CD14-positive monocyte (primary cell): ENCODE results near the gene STXBP6. TPM values are rescaled to one million over a fixed set of nuclear protein-coding genes. Genes with fewer than 3 reads are reported as not detected.

Source experiments
- DNase-seq, 3 donors: peaks; one replicate each; pipeline ENCODE4 v3.0.0-alpha.2; 2011 to 2022
- H2AFZ ChIP-seq: 2 replicates; pipeline ENCODE4 v1.6.0; 2012; ENCODE audit warnings: mild to moderate bottlenecking, low read depth, low read length, inconsistent platforms; ENCODE audit not compliant: insufficient read depth, poor library complexity, severe bottlenecking
- H3K27ac ChIP-seq, 2 donors: 1 replicate in 1 of 2; 2 replicates in 1 of 2; pipeline ENCODE4 v1.5.1; 2012 to 2013; ENCODE audit warnings: low read length in 2 of 2, control low read depth in 1 of 2, inconsistent platforms in 1 of 2, low read depth in 1 of 2, mild to moderate bottlenecking in 1 of 2
- H3K27me3 ChIP-seq, 2 donors: one replicate each; pipeline versions ENCODE4 v1.6.0 to v1.6.1; 2011 to 2013; ENCODE audit warnings: low read length in 2 of 2; ENCODE audit not compliant: control insufficient read depth in 2 of 2, insufficient read depth in 2 of 2
- H3K36me3 ChIP-seq, 2 donors: replicated peaks in 1 of 2; 1 replicate in 1 of 2; 2 replicates in 1 of 2; pipeline versions ENCODE4 v1.5.1 to v1.6.1; 2012 to 2013; ENCODE audit warnings: low read length in 2 of 2, control low read depth in 1 of 2, inconsistent platforms in 1 of 2, mild to moderate bottlenecking in 1 of 2; ENCODE audit not compliant: insufficient read depth in 2 of 2, control insufficient read depth in 1 of 2
- H3K4me1 ChIP-seq, 2 donors: 1 replicate in 1 of 2; 2 replicates in 1 of 2; pipeline versions ENCODE4 v1.5.1 to v1.6.1; 2012 to 2013; ENCODE audit warnings: low read length in 2 of 2, control low read depth in 1 of 2, inconsistent platforms in 1 of 2, mild to moderate bottlenecking in 1 of 2, moderate library complexity in 1 of 2; ENCODE audit not compliant: insufficient read depth in 2 of 2, control insufficient read depth in 1 of 2
- H3K4me2 ChIP-seq: replicated peaks from 2 replicates; pipeline ENCODE3; 2012; ENCODE audit warnings: low read length, moderate library complexity, mild to moderate bottlenecking; ENCODE audit not compliant: poor library complexity, severe bottlenecking; ENCODE audit errors: extremely low read depth
- H3K4me3 ChIP-seq, 3 experiments: fragments of 200-600 bp in 1 of 3; sonication (generic) in 1 of 3; replicated peaks in 1 of 3; 1 replicate in 2 of 3; 2 replicates in 1 of 3; pipeline ENCODE4 v1.5.1; 2011 to 2013; ENCODE audit warnings: low read length in 3 of 3, mild to moderate bottlenecking in 3 of 3, control low read depth in 2 of 3, low read depth in 2 of 3, inconsistent platforms in 1 of 3, moderate library complexity in 1 of 3
- H3K79me2 ChIP-seq: 2 replicates; pipeline ENCODE4 v1.6.0; 2012; ENCODE audit warnings: mild to moderate bottlenecking, control low read depth, inconsistent platforms, low read length, moderate library complexity; ENCODE audit not compliant: insufficient read depth
- H3K9ac ChIP-seq: 2 replicates; pipeline ENCODE4 v1.6.0; 2017; ENCODE audit warnings: low read length, mild to moderate bottlenecking; ENCODE audit not compliant: insufficient read depth, poor library complexity, severe bottlenecking
- H3K9me3 ChIP-seq, 2 donors: replicated peaks in 1 of 2; 1 replicate in 1 of 2; 2 replicates in 1 of 2; pipeline versions ENCODE4 v1.5.1 to v1.6.1; 2012 to 2013; ENCODE audit warnings: low read length in 2 of 2, control low read depth in 1 of 2; ENCODE audit not compliant: control insufficient read depth in 1 of 2, insufficient read depth in 1 of 2
- H4K20me1 ChIP-seq: 2 replicates; pipeline ENCODE4 v1.6.0; 2012; ENCODE audit warnings: mild to moderate bottlenecking, low read length, control low read depth, moderate library complexity; ENCODE audit not compliant: insufficient read depth
- H3K27ac Mint-ChIP-seq, 7 donors: one replicate each; pipeline ENCODE4 v1.8.0; 2020; ENCODE audit warnings: mild to moderate bottlenecking in 7 of 7, mixed read lengths in 7 of 7, moderate library complexity in 6 of 7, inconsistent platforms in 2 of 7
- H3K27me3 Mint-ChIP-seq, 3 donors: one replicate each; pipeline ENCODE4 v1.8.0; 2021 to 2022; ENCODE audit warnings: low read depth in 3 of 3, mild to moderate bottlenecking in 3 of 3, mixed read lengths in 3 of 3, moderate library complexity in 3 of 3, inconsistent platforms in 1 of 3
- H3K36me3 Mint-ChIP-seq, 2 donors: one replicate each; pipeline ENCODE4 v1.8.0; 2020; ENCODE audit warnings: mixed read lengths in 2 of 2, inconsistent platforms in 1 of 2, mild to moderate bottlenecking in 1 of 2
- H3K4me1 Mint-ChIP-seq: one replicate; pipeline ENCODE4 v1.8.0; 2020; ENCODE audit warnings: mild to moderate bottlenecking, mixed read lengths
- H3K4me3 Mint-ChIP-seq, 2 donors: one replicate each; pipeline ENCODE4 v1.8.0; 2020; ENCODE audit warnings: mild to moderate bottlenecking in 2 of 2, mixed read lengths in 2 of 2, moderate library complexity in 1 of 2
- H3K9me3 Mint-ChIP-seq, 7 donors: one replicate each; pipeline ENCODE4 v1.8.0; 2020 to 2022; ENCODE audit warnings: mixed read lengths in 7 of 7, mild to moderate bottlenecking in 6 of 7, moderate library complexity in 6 of 7, inconsistent platforms in 2 of 7
- CTCF ChIP-seq: fragments of 200-600 bp; IDR thresholded peaks from one replicate; pipeline ENCODE4 v1.8.0; 2022; ENCODE audit warnings: antibody characterized with exemption, mild to moderate bottlenecking
- WGBS: methylation state at CpG from one replicate; pipeline ENCODE4 v1.1.5; 2013; ENCODE audit warnings: missing lambda C conversion rate; ENCODE audit not compliant: insufficient coverage; 5-methylcytosine and 5-hydroxymethylcytosine counted together
- intact Hi-C, 2 donors: fragments of 100-400 bp; cut with micrococcal nuclease; formaldehyde crosslinking; loops; one replicate each; pipeline versions ENCODE4 v1.15.0 to v1.15.1; 2023
- polyA plus RNA-seq, 3 donors: library from polyadenylated mRNA; depleted of rRNA in 1 of 3; unstranded in 2 of 3; stranded (reverse) in 1 of 3; fragments of 300-500 nt in 2 of 3; fragments of >200 nt in 1 of 3; fragmentation: Illumina TruSeq in 2 of 3; gene quantifications; 1 replicate in 2 of 3; 2 replicates in 1 of 3; pipeline ENCODE4 v1.2.3, GENCODE V29; 2012 to 2021

STXBP6 gene
- polyA plus RNA-seq, 3 donors, result 0.05 to 0.25 (median 0.08) TPM

GRCh38 chr14:24875203-24875838 lies 174.6 kb downstream of the STXBP6 start:
- H3K27ac Mint-ChIP-seq, result peak overlapping the region in 4 of 7 donors; percentile 11 to 80 (median 44)
- H3K4me3 Mint-ChIP-seq, result peak overlapping the region in 1 of 2 donors; percentile 82
- no peaks in the 10 kb centered on the region for H3K79me2 ChIP-seq
- intact Hi-C loops, result no loop called here
- no peaks in the 10 kb centered on the region for H3K36me3 Mint-ChIP-seq
- peaks cover 24% of the 10 kb centered on the region for H3K4me1 Mint-ChIP-seq
- H4K20me1 ChIP-seq, result no peaks in the 10 kb centered on the region
- H3K4me2 ChIP-seq, result peak overlapping the region; percentile 67
- no peak for DNase-seq
- no peak overlapping the region for H3K27ac ChIP-seq
- H3K9ac ChIP-seq, result no peak overlapping the region
- peak overlapping the region in 1 of 3 experiments; percentile 60 for H3K4me3 ChIP-seq
- peaks cover 20 to 23% of the 10 kb centered on the region in 2 donors for H3K4me1 ChIP-seq
- H2AFZ ChIP-seq, result no peak overlapping the region
- H3K27me3 ChIP-seq, result no peaks in the 10 kb centered on the region
- H3K9me3 ChIP-seq, result no peaks in the 10 kb centered on the region
- H3K9me3 Mint-ChIP-seq, result peaks cover 0 to 1% (median 0%) of the 10 kb centered on the region in 7 donors
- H3K36me3 ChIP-seq, result no peaks in the 10 kb centered on the region
- peaks cover 0 to 1% (median 0%) of the 10 kb centered on the region in 3 donors for H3K27me3 Mint-ChIP-seq
- 100% methylated on average over 1 of the region's 4 CpGs for WGBS
- TF ChIP-seq CTCF, result no peak

GRCh38 chr14:24874514-24875202 lies 175.3 kb downstream of the STXBP6 start:
- H3K36me3 Mint-ChIP-seq, result no peaks in the 10 kb centered on the region
- WGBS, result 97% methylated on average over 5 of the region's 8 CpGs

More at GRCh38 chr14:24874514-24875202, 175.3 kb downstream of the STXBP6 start:
- H2AFZ ChIP-seq, result no peak overlapping the region
- peaks cover 0 to 1% (median 0%) of the 10 kb centered on the region in 3 donors for H3K27me3 Mint-ChIP-seq
- H3K36me3 ChIP-seq, result no peaks in the 10 kb centered on the region
- no peaks in the 10 kb centered on the region for H3K9me3 ChIP-seq
- H3K79me2 ChIP-seq, result no peaks in the 10 kb centered on the region
- no peak overlapping the region for H3K4me2 ChIP-seq
- H3K4me1 Mint-ChIP-seq, result peaks cover 24% of the 10 kb centered on the region
- no peaks in the 10 kb centered on the region for H3K27me3 ChIP-seq
- H3K9me3 Mint-ChIP-seq, result peaks cover 0 to 1% (median 0%) of the 10 kb centered on the region in 7 donors
- H3K27ac ChIP-seq, result no peak overlapping the region
- no peak for DNase-seq
- no peak overlapping the region for H3K27ac Mint-ChIP-seq
- H4K20me1 ChIP-seq, result no peaks in the 10 kb centered on the region
- H3K4me3 Mint-ChIP-seq, result no peak overlapping the region
- intact Hi-C loops, result no loop called here
- no peak overlapping the region for H3K9ac ChIP-seq
- peaks cover 20 to 23% of the 10 kb centered on the region in 2 donors for H3K4me1 ChIP-seq
- no peak overlapping the region for H3K4me3 ChIP-seq
- TF ChIP-seq CTCF, result no peak
